Measurements from ENCODE around the gene RBM4. TPM values are rescaled to one million over a fixed set of nuclear protein-coding genes. Genes with fewer than 3 reads are reported as not detected.

The RBM4 gene
- total RNA-seq, 4 donors from 2014 or later: 68.6 to 89.6 (median 80.3) TPM

GRCh38 chr11:66686100-66686785 is 47.7 kb downstream of the RBM4 start:
- Histone ChIP-seq H3K4me3 (peak overlapping the region in 3 of 4 donors; percentile 12 to 35 (median 19)), H3K27ac (peak overlapping the region; percentile 71 to 88 (median 86)), H3K9me3 (no peaks in the 10 kb centered on the region), H3K27me3 (no peaks in the 10 kb centered on the region), H3K36me3 (peaks cover 0 to 67% (median 2%) of the 10 kb centered on the region in 3 donors), H3K4me1 (peaks cover 14 to 40% (median 16%) of the 10 kb centered on the region in 3 donors)
- 37 to 63% methylated on average over 13 of the region's 15 CpGs for WGBS, 2 donors
- intact Hi-C loops (cut with DNase I): no loop called here
- TF ChIP-seq POLR2A (IDR thresholded peaks at IDR 0.05) (no peak), CTCF (IDR thresholded peaks at IDR 0.05) (no peak)
- no peak for DNase-seq

- no peak for DNase-seq
- peak overlapping the region; percentile 71 to 88 (median 86) for H3K27ac ChIP-seq
Observed at GRCh38 chr11:66686801-66687750, 48.6 kb downstream of the RBM4 start.

GRCh38 chr11:66687831-66688281 is 49.4 kb downstream of the RBM4 start:
- intact Hi-C loops (cut with DNase I): no loop called here
- H3K36me3 ChIP-seq: peaks cover 4 to 83% (median 6%) of the 10 kb centered on the region in 3 donors
- no peaks in the 10 kb centered on the region for H3K9me3 ChIP-seq
- DNase-seq: no peak
- H3K4me1 ChIP-seq: peaks cover 14 to 40% (median 16%) of the 10 kb centered on the region in 3 donors
- 73 to 93% methylated on average over 5 to 11 of the region's 13 CpGs for WGBS, 2 donors
- no peak overlapping the region for H3K4me3 ChIP-seq
- TF ChIP-seq CTCF (IDR thresholded peaks at IDR 0.05) (no peak), POLR2A (IDR thresholded peaks at IDR 0.05) (no peak)
- no peaks in the 10 kb centered on the region for H3K27me3 ChIP-seq
- peak overlapping the region in 3 of 4 donors; percentile 85 to 88 (median 86) for H3K27ac ChIP-seq

More at GRCh38 chr11:66686801-66687750, 48.6 kb downstream of the RBM4 start:
- 45 to 78% methylated on average over 8 to 19 of the region's 33 CpGs for WGBS, 2 donors
- Histone ChIP-seq H3K27me3 (no peaks in the 10 kb centered on the region), H3K36me3 (peaks cover 0 to 75% (median 4%) of the 10 kb centered on the region in 3 donors), H3K4me1 (peaks cover 14 to 40% (median 16%) of the 10 kb centered on the region in 3 donors), H3K9me3 (no peaks in the 10 kb centered on the region), H3K4me3 (peak overlapping the region in 1 of 4 donors; percentile 15)
- intact Hi-C loops (cut with DNase I): no loop called here
- TF ChIP-seq CTCF (IDR thresholded peaks at IDR 0.05): peak in 3 of 6 experiments; percentile 21 to 51 (median 42)
- peak in 1 of 4 donors; percentile 20 for TF ChIP-seq POLR2A (IDR thresholded peaks at IDR 0.05)

- Histone ChIP-seq H3K4me3 (no peak overlapping the region), H3K9me3 (no peaks in the 10 kb centered on the region), H3K27me3 (no peaks in the 10 kb centered on the region), H3K36me3 (peaks cover 4 to 88% (median 7%) of the 10 kb centered on the region in 3 donors), H3K27ac (no peak overlapping the region), H3K4me1 (peaks cover 14 to 40% (median 16%) of the 10 kb centered on the region in 3 donors)
- 79% methylated on average over 16 to 18 of the region's 28 CpGs for WGBS, 2 donors
- intact Hi-C loops (cut with DNase I): no loop called here
- no peak for DNase-seq
- TF ChIP-seq POLR2A (IDR thresholded peaks at IDR 0.05) (no peak), CTCF (IDR thresholded peaks at IDR 0.05) (no peak)
Observed at GRCh38 chr11:66688561-66689534, 50.3 kb downstream of the RBM4 start.
